ENCODE results near the gene RUFY4. TPM values are rescaled to one million over a fixed set of nuclear protein-coding genes. Genes with fewer than 3 reads are reported as not detected.
A peak's percentile ranks its signal among the peaks of the same experiment; 100 is the strongest.

Gene RUFY4
- total RNA-seq, 4 donors from 2014 or later: 0.11 TPM; not detected in 3

- H3K36me3 ChIP-seq: no peaks in the 10 kb centered on the region
- no peak overlapping the region for H3K4me3 ChIP-seq
- no peaks in the 10 kb centered on the region for H3K9me3 ChIP-seq
- H3K4me1 ChIP-seq: no peaks in the 10 kb centered on the region
- H3K27me3 ChIP-seq: peaks cover 0 to 5% (median 0%) of the 10 kb centered on the region in 4 donors
- TF ChIP-seq POLR2A (IDR thresholded peaks at IDR 0.05; ENCODE audit: low read depth) (no peak), EP300 (IDR thresholded peaks at IDR 0.05) (no peak), POLR2AphosphoS5 (IDR thresholded peaks at IDR 0.05) (no peak), CTCF (IDR thresholded peaks at IDR 0.05) (no peak)
- DNase-seq (ENCODE audit: extremely low spot score): peak; percentile 70
- intact Hi-C loops (cut with DNase I): no loop called here
- 74% methylated on average over 15 of the region's 15 CpGs for WGBS
- H3K27ac ChIP-seq (replicated peaks in 1 of 4): no peak overlapping the region
These were observed 11.2 kb downstream of the RUFY4 start for GRCh38 chr2:218079943-218080913.

DNA sequence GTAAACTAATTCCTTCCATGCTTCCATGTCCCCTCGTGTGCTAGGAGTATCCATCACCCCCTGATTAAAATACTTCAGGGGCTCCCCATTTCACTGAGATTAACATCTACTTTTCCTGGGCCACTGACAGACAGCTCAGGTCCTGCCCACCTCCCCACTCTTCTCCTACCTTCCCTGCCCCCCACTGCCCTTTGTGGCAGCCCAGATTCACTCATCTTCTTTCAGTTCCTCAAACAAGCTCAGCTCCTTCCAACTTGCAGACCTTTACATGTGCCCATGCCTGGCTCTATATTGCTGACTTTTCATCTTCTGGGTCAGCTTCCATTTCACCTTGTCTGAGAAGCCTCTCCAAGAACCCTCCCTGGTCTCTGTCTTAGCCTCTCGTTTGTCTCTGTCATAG is 12.0 kb downstream of the RUFY4 start:
- WGBS: 87% methylated on average over 2 of the region's 2 CpGs
- Histone ChIP-seq H3K27me3 (peaks cover 0 to 5% (median 0%) of the 10 kb centered on the region in 4 donors), H3K9me3 (peaks cover 0 to under 1% (median 0%) of the 10 kb centered on the region in 4 donors), H3K4me3 (no peak overlapping the region), H3K4me1 (no peaks in the 10 kb centered on the region), H3K27ac (replicated peaks in 1 of 4) (no peak overlapping the region), H3K36me3 (no peaks in the 10 kb centered on the region)
- no peak for DNase-seq (ENCODE audit: extremely low spot score)
- TF ChIP-seq CTCF (IDR thresholded peaks at IDR 0.05) (no peak), POLR2AphosphoS5 (IDR thresholded peaks at IDR 0.05) (no peak)
- intact Hi-C loops (cut with DNase I): no loop called here

- peak; percentile 55 for DNase-seq (ENCODE audit: extremely low spot score)
- intact Hi-C loops (cut with DNase I): no loop called here
- H3K9me3 ChIP-seq: peaks cover 0 to 7% (median 4%) of the 10 kb centered on the region in 4 donors
- no peaks in the 10 kb centered on the region for H3K36me3 ChIP-seq
- 82% methylated on average over 7 of the region's 7 CpGs for WGBS
- H3K4me1 ChIP-seq: no peaks in the 10 kb centered on the region
- no peak for TF ChIP-seq CTCF (IDR thresholded peaks at IDR 0.05)
- no peak for TF ChIP-seq POLR2AphosphoS5 (IDR thresholded peaks at IDR 0.05)
- no peak for TF ChIP-seq EP300 (IDR thresholded peaks at IDR 0.05)
- TF ChIP-seq POLR2A (IDR thresholded peaks at IDR 0.05; ENCODE audit: low read depth): no peak
- H3K4me3 ChIP-seq: no peak overlapping the region
- no peaks in the 10 kb centered on the region for H3K27me3 ChIP-seq
- no peak overlapping the region for H3K27ac ChIP-seq (replicated peaks in 1 of 4)
These were observed 12.6 kb downstream of the RUFY4 start for GRCh38 chr2:218081695-218082094.

GRCh38 chr2:218082586-218083351 is 13.7 kb downstream of the RUFY4 start:
- TF ChIP-seq EP300 (IDR thresholded peaks at IDR 0.05) (no peak), CTCF (IDR thresholded peaks at IDR 0.05) (no peak)
- H3K27ac ChIP-seq (replicated peaks in 1 of 4): no peak overlapping the region
- H3K9me3 ChIP-seq: peaks cover 0 to 17% (median 10%) of the 10 kb centered on the region in 4 donors
- intact Hi-C loops (cut with DNase I): no loop called here
- peak; percentile 62 for DNase-seq (ENCODE audit: extremely low spot score)
- no peaks in the 10 kb centered on the region for H3K4me1 ChIP-seq
- H3K36me3 ChIP-seq: no peaks in the 10 kb centered on the region
- no peak overlapping the region for H3K4me3 ChIP-seq
- H3K27me3 ChIP-seq: no peaks in the 10 kb centered on the region
- WGBS: 64% methylated on average over 14 of the region's 14 CpGs

All from esophagus muscularis mucosa (tissue), 4 donors.